ENCODE results near the gene UBAP2.

UBAP2 gene

DNA sequence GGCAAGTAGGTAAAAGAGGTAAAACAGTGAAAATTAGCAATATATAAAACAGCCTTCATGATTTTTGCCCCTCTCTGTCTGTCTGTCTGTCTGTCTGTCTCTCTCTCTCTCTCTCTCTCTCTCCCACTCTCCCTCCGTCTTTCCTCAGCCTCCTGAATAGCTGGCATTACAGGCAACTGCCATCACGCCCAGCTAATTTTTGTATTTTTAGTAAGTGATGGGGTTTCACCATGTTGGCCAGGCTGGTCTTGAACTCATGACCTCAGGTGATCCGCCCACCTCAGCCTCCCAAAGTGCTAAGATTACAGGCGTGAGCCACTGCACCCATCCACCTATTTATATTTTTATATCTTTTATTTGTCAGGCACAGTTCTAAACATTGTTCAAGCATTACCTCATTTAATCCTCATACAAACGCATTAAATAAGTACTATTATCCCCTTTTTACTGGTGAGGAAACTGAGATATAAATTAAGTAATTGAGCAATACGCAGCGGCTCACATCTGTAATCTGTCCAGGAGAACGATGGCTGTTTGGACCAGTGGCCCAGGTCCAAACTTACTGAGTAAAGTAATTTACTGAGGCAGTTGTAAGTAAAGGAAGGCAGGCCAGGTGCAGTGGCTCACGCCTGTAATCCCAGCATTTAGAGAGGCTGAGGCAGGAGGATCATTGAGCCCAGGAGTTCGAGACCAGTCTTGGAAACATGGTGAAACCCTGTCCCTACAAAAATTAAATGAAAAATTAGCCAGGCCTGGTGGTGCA is 170.8 kb downstream of the UBAP2 start:
- DNase-seq (ENCODE audit: low read depth), result no peak
- TF ChIP-seq, protein P1, sequence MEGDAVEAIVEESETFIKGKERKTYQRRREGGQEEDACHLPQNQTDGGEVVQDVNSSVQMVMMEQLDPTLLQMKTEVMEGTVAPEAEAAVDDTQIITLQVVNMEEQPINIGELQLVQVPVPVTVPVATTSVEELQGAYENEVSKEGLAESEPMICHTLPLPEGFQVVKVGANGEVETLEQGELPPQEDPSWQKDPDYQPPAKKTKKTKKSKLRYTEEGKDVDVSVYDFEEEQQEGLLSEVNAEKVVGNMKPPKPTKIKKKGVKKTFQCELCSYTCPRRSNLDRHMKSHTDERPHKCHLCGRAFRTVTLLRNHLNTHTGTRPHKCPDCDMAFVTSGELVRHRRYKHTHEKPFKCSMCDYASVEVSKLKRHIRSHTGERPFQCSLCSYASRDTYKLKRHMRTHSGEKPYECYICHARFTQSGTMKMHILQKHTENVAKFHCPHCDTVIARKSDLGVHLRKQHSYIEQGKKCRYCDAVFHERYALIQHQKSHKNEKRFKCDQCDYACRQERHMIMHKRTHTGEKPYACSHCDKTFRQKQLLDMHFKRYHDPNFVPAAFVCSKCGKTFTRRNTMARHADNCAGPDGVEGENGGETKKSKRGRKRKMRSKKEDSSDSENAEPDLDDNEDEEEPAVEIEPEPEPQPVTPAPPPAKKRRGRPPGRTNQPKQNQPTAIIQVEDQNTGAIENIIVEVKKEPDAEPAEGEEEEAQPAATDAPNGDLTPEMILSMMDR (IDR thresholded peaks at IDR 0.05; ENCODE audit: low read depth, low read length, missing control alignments), result no peak
- no peak overlapping the region for H3K4me3 ChIP-seq (ENCODE audit: low read depth, low read length)
- in situ Hi-C loops (cut with HindIII; ENCODE audit: low sequenced_read_pairs), result no loop called here
